ENCODE results near the gene EXD3.

The EXD3 gene

DNA sequence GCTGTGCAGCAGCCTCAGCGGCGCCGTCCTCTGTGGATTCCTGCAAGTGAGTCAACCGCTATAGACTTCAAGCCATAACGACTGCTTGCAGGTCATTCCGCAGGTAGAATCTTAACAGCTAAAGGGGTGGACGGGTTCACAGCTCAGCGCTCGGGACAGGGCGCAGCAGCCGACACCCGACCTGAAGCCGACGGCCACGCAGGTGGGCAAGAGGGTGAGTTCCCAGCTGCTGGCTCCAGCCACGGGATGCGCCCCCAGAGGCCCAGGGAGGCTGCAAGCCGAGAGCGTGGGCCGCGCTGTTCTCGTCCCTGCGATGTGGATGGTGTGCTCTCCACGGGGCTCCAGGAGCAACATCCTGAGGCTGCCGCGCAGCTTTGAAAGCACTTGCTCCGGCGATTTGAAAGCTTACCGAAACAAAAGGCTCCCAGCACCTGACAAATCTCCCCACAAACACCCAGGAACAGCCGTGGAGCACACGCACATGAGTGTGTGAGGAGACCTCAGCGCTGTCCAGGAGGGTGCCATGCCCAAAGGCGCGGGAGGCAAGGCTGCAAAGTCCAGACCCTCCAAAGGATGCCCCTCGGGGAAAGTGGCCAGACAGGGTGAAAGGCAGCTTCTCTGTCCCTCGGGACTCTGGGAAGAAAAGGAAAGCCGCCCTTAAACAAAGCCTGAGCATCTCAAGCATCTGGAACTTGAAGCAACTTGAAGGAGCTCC, 48.7 kb downstream of the EXD3 start:
- DNase-seq: no peak

DNA sequence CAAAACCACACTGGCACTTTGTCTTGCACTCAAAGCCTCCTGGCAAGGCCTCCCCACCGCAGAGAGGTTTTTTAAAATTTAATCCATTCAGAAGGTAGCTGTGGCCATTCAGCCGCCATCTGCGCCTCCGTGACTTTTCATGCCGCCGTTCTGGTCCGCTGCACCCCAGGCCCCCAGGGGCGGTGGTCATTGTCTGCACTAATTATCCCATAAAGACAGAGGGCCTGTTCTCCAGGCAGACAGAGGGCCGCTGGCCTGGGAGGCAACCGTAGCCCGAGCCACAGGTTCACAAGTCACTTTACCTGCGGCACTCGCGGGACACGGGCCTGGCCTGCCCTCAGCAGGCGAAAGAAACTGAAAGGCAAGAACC, 49.4 kb downstream of the EXD3 start:
- no peak for DNase-seq

DNA sequence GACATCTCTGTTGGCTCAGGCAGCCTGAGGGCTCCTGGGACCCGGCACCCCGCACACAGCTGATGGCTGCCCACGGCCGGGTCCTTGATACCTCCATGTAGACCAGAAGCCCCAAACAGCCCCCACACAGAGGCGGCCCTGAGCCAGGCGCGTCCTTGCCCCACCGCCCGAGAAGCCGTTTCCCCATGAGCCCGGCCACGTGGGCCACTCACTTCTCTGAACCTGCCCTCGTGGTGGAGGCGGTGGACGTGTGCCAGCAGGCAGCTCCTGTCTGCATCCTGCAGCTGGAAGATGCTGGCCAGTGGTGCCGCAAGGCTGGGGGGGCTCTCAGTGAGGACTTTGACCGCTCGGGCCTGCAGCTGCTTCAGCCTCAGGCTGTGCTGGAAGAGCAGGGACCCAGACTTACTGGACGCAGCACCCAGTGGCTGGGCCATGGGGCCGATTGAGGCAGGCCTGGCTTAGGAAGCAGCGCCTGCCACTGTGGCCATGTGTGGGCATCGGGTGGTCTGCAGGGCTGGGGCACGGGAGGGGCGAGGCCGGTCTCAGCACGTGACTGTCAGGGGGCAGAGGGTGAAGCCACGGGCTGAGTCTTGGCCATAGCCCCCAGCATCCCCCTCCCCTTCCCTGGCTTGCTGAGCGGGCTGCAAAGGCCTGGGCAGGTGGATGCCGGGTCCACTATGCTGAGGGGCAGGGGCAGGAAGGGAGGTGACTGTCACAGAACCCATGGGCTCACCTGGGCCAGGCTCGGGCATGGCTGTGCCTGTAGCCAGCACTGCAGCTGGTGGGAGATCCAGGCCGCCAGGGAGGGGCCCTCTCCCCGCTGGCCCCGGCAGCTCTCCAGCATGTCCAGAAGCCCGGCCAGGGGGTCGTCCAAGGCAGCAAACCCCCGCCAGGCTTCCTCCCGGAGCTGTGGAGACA, 50.0 kb downstream of the EXD3 start:
- no peak for DNase-seq

DNA sequence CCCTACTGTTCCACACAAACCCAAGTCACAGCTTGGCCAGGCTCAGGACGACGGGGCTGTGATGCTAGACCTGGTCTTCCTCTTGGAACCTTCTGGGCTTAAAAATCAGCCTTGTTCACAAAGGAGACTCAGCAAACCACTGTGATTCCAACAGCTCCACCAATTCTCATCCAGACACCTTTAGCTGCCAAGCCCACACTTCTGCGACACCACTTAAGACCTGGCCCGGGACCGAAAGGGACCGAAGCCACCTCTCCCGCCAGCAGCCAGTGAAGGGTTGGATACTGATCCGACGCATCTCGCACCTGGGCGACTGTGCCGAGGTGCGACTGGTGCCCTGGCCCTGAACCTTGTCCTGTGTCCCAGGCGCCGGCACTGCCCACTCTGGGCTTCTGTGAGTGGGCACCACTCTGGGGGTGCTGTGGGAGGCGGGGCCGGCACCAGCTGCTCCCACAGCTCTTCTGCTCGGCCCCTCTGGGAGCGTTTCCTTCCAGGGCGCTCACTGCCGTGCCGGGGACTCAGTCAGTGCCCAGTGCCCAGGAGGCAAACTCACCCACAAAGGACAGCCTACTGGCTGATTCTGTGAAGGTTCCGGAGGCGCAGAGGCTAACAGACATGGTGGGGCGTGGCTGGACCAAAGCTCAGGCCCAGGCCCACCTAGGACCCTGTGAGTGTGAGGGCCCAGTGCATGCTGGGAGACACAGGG, 50.9 kb downstream of the EXD3 start:
- no peak for DNase-seq

DNA sequence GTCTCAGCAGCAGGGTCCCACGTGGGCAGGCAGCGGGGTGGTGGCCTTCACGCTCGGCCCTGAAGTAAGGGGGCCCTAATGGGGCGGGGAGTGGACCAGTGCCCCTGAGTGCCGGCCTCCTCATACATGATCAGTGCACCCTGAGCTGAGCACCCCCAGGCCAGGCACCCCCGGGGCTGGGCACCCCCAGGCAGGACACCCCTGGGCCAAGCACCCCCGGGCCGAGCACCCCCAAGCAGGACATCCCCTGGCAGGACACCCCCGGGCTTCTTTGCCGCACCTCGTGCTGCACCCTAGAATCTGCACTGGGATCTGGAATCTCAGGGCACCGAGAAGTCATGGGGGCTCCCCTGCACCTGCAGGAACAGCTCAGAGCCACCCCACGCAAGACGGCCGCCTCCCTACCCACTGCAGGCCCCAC, 51.4 kb downstream of the EXD3 start:
- no peak for DNase-seq

DNA sequence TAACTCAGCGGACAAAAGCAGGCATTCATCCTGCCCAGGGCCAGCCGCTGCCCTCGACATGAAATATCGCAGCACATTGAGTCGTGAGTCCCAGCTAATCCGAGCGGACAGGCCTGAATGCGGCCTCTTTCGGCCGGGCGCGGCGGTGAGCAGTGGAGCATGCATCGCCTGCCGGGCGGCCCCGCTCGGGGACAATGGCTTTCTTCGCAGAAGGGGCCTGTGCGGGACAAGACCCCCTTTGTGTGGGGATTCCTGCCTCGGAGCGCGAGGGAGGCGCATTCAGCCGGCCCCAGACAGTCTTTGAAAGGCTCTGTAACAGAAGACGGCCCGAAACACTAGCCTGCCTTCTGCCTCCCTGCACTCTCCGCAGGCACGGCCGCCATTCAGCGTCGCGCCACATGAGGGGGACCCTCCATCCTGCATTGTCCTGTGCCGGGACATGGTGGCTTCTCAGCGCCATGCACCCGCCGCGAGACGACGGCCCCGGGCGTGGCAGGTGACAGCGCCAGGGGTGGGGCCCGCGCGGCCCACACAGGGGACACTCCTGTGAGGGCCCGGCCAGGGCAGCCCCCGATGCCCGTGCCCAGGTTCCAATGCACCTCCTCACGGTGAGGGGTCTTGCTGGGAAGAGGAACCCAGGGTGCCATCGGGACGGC, 52.0 kb downstream of the EXD3 start:
- no peak for DNase-seq

DNA sequence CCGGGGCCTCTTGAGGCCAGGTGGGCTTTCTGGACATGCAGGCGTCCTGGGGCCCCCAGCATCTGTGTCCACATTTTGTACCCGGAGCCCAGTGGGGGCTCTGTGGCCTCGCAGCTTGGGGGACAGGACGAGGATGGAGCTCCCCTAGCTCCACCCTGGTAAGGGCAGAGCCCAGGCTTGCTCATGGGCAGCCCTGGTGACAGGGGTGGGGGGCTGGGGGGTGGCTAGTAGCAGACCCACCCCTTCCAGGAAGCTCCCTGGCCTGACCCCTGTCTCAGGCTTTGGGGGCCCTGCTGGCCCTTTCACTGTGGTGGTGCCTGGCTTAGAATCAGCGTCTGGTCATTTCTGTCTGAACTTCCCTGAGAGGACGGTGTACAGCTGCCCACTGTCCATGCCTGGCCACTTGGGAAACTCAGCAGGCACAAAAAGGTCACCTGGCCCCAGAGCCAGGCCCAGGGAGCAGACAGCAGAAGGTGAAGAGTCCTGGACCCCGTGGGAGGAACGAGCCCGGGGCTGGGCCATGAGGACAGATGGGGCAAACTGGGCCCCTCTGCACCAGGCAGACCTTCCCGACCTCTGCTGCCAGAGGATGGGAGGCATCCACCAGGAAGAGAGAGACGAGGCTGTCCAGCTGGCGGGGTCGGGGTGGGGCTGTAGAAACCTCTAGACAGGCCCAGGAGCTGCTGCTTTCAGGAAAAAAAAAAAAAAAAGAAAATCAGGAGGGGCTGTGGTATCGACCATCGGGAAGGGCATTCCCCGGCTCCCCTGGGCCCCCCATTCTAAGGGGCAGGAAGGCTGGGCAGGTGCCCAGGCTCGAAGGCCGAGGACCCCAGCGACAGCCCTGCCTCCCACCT, 52.8 kb downstream of the EXD3 start:
- no peak for DNase-seq

DNA sequence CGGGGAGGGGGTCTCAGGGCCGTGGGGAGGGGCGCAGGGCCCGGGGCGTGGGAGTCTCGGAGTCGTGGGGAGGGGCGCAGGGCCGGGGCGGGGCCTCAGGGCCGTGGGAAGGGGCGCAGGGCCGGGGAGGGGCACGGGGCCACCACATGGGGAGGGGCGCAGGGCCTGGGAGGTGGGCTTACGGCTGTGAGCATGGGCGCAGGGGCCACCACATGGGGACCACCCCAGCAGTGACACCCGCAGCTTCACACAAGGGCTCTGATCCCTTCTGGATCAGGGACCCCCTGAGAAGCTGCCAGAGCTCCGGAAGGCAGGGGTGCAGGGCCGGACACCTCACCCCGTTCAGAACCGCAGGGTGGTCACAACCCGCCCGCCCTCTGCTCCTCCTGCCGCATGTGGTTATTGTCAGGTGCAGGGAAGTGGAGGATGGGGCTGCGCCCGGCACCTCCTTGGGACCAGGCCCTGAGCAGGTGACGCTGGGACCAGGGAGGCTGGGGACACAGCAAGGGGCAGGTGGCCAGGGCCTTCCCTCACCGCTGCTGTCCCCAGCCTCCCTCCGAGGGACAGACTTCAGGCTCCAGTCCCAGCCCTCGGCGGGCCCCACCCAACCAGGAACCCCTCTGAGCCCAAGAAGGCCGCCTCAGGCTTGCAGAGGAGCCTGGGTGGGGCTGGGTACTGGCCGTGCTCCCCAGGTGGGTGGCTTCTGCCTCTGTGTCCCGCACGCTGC, 53.7 kb downstream of the EXD3 start:
- DNase-seq: no peak

DNA sequence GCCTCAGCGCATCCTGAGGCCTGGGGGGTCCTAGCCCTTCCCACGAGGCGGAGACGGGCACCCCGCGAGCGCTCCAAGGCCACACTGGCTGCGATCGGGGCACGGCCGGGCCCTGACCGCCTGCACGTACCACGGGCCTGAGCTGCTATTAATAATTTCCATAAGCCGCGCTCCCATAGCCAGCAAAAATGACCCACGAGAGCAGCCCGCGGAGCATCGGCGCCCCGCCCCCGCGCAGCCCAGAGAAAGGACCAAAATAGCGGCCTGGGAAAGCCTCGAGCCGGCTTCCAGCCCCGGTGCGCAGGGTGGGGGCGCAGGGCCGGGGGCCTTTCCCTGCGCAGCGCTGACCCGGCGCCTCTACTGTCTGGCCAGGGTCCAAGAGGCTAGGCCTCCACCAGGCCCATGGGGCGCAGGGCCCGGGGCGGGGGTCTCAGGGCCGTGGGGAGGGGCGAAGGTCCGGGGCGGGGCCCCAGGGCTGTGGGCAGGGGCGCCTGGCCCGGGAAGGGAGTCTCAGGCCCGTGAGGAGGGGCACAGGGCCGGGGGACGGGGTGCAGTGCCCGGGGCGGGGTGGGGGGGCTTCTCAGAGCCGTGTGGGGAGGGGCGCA, 54.4 kb downstream of the EXD3 start:
- DNase-seq: no peak

DNA sequence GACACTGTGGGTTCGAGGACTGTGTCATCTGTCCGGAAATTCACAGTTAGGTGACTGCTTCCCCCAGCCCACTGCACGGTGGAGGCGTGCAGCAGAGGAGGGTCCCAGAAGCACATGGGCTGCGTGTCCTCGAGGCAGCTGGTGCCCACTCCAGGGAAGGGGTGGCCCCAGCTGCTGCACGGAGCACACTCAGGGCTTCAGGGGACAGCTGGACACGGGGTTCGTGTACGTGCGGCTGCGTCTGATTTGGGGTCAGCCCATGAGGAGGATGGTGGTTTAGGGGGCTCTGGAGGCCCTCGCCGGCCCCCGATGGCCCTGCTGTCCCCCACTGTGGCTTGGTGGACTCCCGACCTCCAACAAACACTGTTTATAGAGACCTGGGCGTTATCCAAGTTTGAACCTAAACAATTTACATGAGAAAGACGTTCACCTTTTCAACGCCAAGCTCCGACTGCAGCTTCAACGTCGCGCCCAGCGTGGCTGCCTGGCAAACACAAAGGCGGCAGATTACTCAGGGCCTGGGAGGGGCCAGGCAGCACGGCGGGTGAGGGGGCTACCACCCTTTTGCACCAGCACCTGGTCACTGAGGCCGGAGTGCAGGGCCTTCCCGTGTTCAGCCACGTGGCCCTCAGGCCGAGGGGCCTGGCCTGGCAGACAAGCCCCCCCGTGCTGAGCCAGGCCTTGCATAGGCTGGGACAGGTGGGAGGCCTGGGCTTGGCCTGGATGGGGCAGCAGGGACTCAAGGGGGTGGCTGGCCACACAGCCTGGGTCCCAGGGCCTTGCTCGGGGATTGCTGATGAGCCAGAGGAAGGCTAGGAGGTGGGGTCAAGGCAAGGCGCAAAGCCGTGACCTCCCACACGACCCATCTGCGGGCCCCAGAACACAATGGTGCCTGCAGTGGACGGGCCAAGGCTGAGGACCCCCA, 55.2 kb downstream of the EXD3 start:
- no peak for DNase-seq

DNA sequence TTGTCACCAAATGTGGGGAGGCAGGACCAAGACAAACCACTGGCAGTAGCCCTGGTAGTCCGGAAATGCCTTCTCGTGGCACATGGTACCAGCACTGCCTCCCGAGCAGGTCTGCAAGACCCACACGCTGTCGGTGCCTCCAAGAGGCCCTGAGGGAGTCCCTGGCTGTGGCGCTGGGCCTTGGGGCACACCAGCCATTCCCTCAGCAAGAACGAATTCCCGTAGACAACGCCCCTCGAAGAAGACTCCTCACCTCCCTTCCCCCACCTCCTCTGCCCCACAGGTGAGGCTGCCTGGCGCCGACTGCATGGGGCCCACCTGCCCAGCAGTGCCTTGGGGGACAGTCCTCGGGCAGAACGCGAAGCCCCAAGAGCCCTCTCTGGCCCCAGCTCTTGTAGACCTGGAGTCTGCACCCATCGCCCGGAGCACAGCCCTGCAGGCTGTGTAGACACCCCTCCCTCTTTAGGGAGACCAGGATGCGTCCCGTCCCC, 56.0 kb downstream of the EXD3 start:
- DNase-seq: no peak

DNA sequence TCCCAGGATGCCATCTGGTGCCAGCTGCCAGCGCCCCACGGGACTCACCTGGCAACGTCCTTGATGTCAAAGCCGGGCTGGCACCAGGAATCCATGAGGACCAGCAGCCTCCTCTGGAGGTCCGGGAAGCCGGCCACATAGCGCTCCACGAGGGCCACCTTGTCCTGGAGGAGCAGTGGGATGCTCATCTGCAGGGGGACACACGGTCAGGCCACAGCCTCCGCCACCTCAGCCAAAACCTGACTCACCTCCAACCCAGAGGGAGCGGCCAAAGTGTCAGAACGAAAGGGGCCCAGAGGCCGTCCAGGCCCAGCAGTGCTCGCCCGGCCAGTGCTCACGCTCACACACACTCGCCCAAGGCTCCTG, 56.5 kb downstream of the EXD3 start:
- DNase-seq: no peak

DNA sequence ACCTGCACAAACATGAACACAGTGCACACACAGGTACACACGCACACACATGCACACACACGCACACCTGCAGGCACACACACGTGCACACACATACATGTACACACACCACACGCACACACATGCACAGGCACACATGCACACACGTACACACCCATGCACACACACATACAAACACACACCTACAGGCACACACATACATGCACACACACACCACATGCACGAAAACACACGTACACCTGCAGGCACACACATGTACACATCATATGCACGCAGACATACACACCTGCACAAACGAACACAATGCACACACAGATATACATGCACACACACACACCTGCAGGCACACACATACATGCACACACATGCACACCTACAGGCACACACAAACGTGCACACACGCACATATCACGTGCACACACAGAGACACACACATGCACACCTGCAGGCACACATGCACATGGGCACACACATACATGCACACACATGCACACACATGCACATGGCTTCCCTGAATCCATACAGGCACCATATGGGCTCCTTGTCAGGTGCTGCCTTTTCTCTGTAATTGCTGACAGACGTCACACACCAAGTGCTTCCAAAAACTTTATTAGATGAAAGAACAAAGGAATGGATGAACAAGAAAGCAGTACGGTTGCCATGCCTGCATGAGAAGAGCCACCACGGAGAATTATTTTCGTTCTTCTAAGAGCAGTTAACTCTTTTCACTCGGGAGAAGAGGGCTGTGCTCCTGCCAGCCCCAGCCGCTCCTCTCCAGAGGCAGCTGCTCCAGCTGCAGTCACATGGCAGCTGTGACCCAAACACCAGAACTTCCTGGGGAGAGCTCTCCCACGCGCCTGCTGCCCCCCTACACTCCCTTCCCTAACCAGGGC, 57.2 kb downstream of the EXD3 start:
- no peak for DNase-seq

DNA sequence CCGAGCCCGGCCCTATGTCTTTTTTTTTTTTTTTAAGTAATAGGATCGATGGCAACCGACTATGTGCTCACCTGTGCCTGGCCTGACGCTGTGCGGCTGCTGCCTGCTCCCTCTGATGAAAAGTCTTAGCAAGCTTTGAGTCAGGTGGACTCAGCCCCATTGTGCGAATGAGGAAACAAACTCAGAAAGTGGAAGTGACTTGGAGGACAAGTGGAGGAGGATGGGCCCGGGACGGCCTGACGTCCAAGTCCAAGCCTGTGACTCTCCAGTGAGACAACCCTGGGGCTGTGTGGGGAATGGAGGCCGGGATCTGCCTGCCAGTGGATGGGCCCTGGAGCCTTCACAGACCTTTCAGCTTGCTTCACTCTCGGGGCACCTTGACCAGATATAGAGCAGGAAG, 57.9 kb downstream of the EXD3 start:
- DNase-seq: no peak

DNA sequence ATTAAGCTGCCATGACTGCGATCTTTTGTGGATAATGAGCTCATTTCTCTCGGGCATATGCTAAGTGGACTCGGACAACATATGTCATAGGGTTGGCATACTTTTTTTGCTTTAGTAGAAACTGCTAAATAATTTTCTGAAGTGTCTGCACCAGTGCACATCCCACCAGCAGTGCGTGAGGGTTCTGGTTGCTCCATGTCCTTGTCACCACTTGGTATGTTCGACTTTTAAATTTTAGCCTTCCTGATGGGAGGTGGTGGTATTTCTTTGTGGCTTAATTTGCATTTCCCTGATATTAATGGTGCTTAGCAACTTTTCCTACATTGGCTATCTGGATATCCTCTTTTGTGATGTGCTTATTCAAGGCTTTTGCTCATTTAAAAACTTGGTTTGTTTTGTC, 63.1 kb downstream of the EXD3 start:
- DNase-seq: no peak

DNA sequence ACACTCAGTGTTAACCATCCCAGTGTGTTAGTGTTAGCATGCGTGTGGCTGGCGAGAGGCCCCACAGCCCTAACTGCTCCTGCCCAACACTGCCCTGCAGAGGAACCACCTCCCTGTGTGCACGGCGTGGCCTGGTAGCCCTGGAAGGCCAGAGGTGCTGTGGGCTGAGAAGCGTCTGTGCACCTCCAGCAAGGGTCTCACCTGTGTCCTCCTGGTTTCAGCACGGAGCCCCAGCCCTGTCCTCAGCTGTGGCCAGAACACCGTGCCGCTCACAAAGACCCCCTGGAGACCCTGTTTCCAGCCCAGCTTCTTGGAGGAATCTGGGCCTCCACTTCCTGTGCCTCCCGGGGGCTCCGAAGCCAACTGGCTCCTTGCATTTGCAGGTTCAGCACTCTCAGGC, 64.8 kb downstream of the EXD3 start:
- no peak for DNase-seq

DNA sequence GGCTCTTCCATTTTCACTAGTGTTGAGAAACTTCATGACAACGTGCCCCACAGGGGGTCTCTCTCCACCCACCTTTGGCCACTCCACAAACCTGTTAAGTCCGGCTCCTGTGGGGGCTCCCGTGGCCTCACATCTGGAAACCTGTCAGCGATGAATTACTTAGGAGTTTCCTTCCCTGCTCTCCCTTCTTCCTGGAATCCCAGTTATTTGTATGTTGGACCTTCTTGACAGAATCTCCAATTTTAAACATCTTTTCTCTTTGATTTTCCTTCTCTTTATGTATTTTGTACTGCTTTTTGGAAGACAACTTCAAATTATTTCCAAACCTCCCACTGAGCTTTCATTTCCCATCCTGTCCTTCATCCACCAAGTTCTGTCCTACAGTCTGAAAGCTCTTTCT, 65.8 kb downstream of the EXD3 start:
- no peak for DNase-seq

DNA sequence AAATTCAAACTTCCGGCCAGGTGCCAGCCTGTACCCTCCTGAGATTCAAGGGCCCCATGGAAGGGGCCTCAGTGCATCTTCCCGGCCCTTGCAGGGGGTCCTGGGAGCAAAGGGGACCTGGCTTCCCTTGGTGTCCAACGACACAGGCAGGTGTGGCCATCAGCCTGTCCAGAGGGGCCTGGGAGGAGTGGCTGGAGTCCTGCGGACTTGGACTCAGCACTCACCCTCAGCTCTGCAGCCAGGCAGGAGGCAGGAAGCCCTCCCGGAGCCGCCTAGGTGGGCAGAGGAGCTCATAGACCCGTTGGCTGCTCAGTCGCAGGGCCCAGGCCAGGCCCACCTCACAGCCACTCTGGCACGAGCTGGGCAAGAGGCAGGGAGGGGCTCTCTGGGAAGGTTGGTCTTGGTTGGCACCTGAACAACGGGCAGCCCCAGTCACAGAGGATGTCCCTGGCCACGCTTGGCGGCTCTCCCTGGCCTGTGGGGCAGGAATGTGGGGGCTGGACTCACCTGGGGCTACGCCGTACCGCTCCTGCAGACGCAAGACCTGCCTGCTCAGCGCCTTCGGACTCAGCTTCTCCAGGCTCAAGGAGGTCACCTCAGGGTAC, 67.1 kb downstream of the EXD3 start:
- DNase-seq: no peak

Measured in NCI-H2227 treated with DMSO at 0.1 percent for 48 hours (cell line).